GM21529 (cell line): ENCODE measurements around the gene VWC2L.

Experiments
- ATAC-seq: cut with Tn5 transposase; IDR thresholded peaks from one replicate; pipeline ENCODE4 v1.9.1; 2021; ENCODE audit not compliant: unreplicated experiment

Gene VWC2L

GRCh38 chr2:214410918-214411554 lies at the start of gene VWC2L:
Gene VWC2L (plus strand): TSS chr2:214411054. CDS start chr2:214414194, 3,140 bp downstream.
- no peak for ATAC-seq

GRCh38 chr2:214361116-214361515 lies 49.7 kb upstream of the VWC2L start:
- ATAC-seq, result no peak

GRCh38 chr2:214365549-214365948 lies 45.3 kb upstream of the VWC2L start:
- ATAC-seq, result no peak

- no peak for ATAC-seq
Measured at GRCh38 chr2:214367171-214367570, 43.7 kb upstream of the VWC2L start.

GRCh38 chr2:214376618-214377285 lies 34.1 kb upstream of the VWC2L start:
- no peak for ATAC-seq

- no peak for ATAC-seq
Measured at GRCh38 chr2:214377286-214377624, 33.6 kb upstream of the VWC2L start.

- ATAC-seq, result no peak
Measured at GRCh38 chr2:214378455-214379103, 32.3 kb upstream of the VWC2L start.

GRCh38 chr2:214379227-214379626 lies 31.6 kb upstream of the VWC2L start:
- no peak for ATAC-seq

- no peak for ATAC-seq
Measured at GRCh38 chr2:214380681-214381080, 30.2 kb upstream of the VWC2L start.

- ATAC-seq, result no peak
Measured at GRCh38 chr2:214382229-214382628, 28.6 kb upstream of the VWC2L start.

GRCh38 chr2:214386720-214387119 lies 24.1 kb upstream of the VWC2L start:
- ATAC-seq, result no peak

- ATAC-seq, result no peak
Measured at GRCh38 chr2:214389334-214389733, 21.5 kb upstream of the VWC2L start.

GRCh38 chr2:214393796-214394195 lies 17.1 kb upstream of the VWC2L start:
- no peak for ATAC-seq

GRCh38 chr2:214395040-214395439 lies 15.8 kb upstream of the VWC2L start:
- ATAC-seq, result no peak

- no peak for ATAC-seq
Measured at GRCh38 chr2:214401580-214401979, 9.3 kb upstream of the VWC2L start.

- ATAC-seq, result no peak
Measured at GRCh38 chr2:214410128-214410775, 602 bp upstream of the VWC2L start.

GRCh38 chr2:214412679-214413078 lies 1.8 kb downstream of the VWC2L start:
- no peak for ATAC-seq

GRCh38 chr2:214436470-214436869 lies 25.6 kb downstream of the VWC2L start:
- no peak for ATAC-seq

GRCh38 chr2:214450118-214450894 lies 39.5 kb downstream of the VWC2L start:
- no peak for ATAC-seq

GRCh38 chr2:214451516-214452275 lies 40.8 kb downstream of the VWC2L start:
- ATAC-seq, result no peak
